ENCODE data around the gene DYNC1I2. TPM values are rescaled to one million over a fixed set of nuclear protein-coding genes. Genes with fewer than 3 reads are reported as not detected.

Gene DYNC1I2
- total RNA-seq, 2 experiments from 2014 or later: 54.2 to 55.8 TPM

GRCh38 chr2:171723716-171724683, 36.7 kb downstream of the DYNC1I2 start:
- Mint-ChIP-seq H3K27me3 (no peaks in the 10 kb centered on the region), H3K27ac (no peak overlapping the region), H3K9me3 (no peaks in the 10 kb centered on the region), H3K4me1 (ENCODE audit: low read depth) (peaks cover under 1% of the 10 kb centered on the region), H3K4me3 (no peak overlapping the region), H3K36me3 (peaks cover 27% of the 10 kb centered on the region)
- ChIA-PET POLR2A (no interaction called here), CTCF (no interaction called here)
- DNase-seq: no peak
- intact Hi-C loops (cut with micrococcal nuclease): no loop called here

- Mint-ChIP-seq H3K27ac (no peak overlapping the region), H3K4me3 (no peak overlapping the region), H3K9me3 (no peaks in the 10 kb centered on the region), H3K27me3 (no peaks in the 10 kb centered on the region), H3K36me3 (peaks cover 49% of the 10 kb centered on the region), H3K4me1 (ENCODE audit: low read depth) (no peaks in the 10 kb centered on the region)
- POLR2A ChIA-PET: no interaction called here
- intact Hi-C loops (cut with micrococcal nuclease): no loop called here
- CTCF ChIA-PET: no interaction called here
- no peak for DNase-seq
Measured at GRCh38 chr2:171726847-171727450, 39.7 kb downstream of the DYNC1I2 start.

GRCh38 chr2:171728989-171729951, 42.0 kb downstream of the DYNC1I2 start:
- Mint-ChIP-seq H3K27me3 (no peaks in the 10 kb centered on the region), H3K27ac (no peak overlapping the region), H3K4me1 (ENCODE audit: low read depth) (no peaks in the 10 kb centered on the region), H3K4me3 (no peak overlapping the region), H3K9me3 (no peaks in the 10 kb centered on the region), H3K36me3 (peaks cover 53% of the 10 kb centered on the region)
- intact Hi-C loops (cut with micrococcal nuclease): no loop called here
- CTCF ChIA-PET: no interaction called here
- no peak for DNase-seq
- POLR2A ChIA-PET: no interaction called here

GRCh38 chr2:171729952-171730317, 42.7 kb downstream of the DYNC1I2 start:
- ChIA-PET POLR2A (no interaction called here), CTCF (no interaction called here)
- Mint-ChIP-seq H3K4me3 (no peak overlapping the region), H3K27ac (no peak overlapping the region), H3K4me1 (ENCODE audit: low read depth) (no peaks in the 10 kb centered on the region), H3K9me3 (no peaks in the 10 kb centered on the region), H3K27me3 (no peaks in the 10 kb centered on the region), H3K36me3 (peaks cover 56% of the 10 kb centered on the region)
- DNase-seq: no peak
- intact Hi-C loops (cut with micrococcal nuclease): no loop called here

- H3K27me3 Mint-ChIP-seq: no peaks in the 10 kb centered on the region
- CTCF ChIA-PET: interaction anchor here (1.1 kb wide), 1 partner anchor 32 kb away, joined by 3 read pairs; no protein-coding TSS in a partner anchor
Measured at GRCh38 chr2:171735991-171736710, 48.9 kb downstream of the DYNC1I2 start.

DNA sequence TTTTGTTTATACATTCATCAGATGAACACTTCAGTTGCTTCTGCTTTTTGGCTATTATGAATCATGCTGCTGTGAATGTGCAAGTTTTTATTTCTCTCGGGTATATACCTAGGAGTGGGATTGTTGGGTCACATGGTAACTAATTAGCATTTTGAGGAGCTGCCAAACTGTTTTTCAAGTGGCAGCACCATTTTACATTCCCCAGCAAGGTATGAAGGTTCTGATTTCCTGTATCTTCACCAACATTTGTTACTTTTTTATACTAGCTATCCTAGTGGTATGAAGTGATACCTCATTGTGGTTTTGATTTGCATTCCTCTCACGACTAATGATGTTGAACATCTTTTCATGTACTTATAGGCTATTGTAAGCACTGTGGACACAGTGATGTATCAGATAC, 53.9 kb downstream of the DYNC1I2 start:
- Mint-ChIP-seq H3K27me3 (no peaks in the 10 kb centered on the region), H3K36me3 (peaks cover 46% of the 10 kb centered on the region), H3K9me3 (no peaks in the 10 kb centered on the region), H3K27ac (no peak overlapping the region), H3K4me3 (no peak overlapping the region), H3K4me1 (ENCODE audit: low read depth) (no peaks in the 10 kb centered on the region)
- POLR2A ChIA-PET: no interaction called here
- DNase-seq: no peak
- intact Hi-C loops (cut with micrococcal nuclease): no loop called here
- CTCF ChIA-PET: interaction anchor here (0.6 to 1.4 kb wide), 3 partner anchors 117 to 365 kb away, joined by 3 to 4 read pairs (median 3); no protein-coding TSS in a partner anchor

More at GRCh38 chr2:171735991-171736710, 48.9 kb downstream of the DYNC1I2 start:
- POLR2A ChIA-PET: no interaction called here
- no peak overlapping the region for H3K4me3 Mint-ChIP-seq
- H3K4me1 Mint-ChIP-seq (ENCODE audit: low read depth): no peaks in the 10 kb centered on the region
- H3K36me3 Mint-ChIP-seq: peaks cover 41% of the 10 kb centered on the region
- no peaks in the 10 kb centered on the region for H3K9me3 Mint-ChIP-seq
- no peak for DNase-seq
- H3K27ac Mint-ChIP-seq: no peak overlapping the region
- intact Hi-C loops (cut with micrococcal nuclease): no loop called here

- peaks cover 42% of the 10 kb centered on the region for H3K36me3 Mint-ChIP-seq
- DNase-seq: no peak
- no peaks in the 10 kb centered on the region for H3K27me3 Mint-ChIP-seq
- no peaks in the 10 kb centered on the region for H3K9me3 Mint-ChIP-seq
- no peaks in the 10 kb centered on the region for H3K4me1 Mint-ChIP-seq (ENCODE audit: low read depth)
- POLR2A ChIA-PET: interaction anchor here (0.6 kb wide), 1 partner anchor 25 kb away, joined by 3 read pairs; no protein-coding TSS in a partner anchor
- no peak overlapping the region for H3K27ac Mint-ChIP-seq
- intact Hi-C loops (cut with micrococcal nuclease): no loop called here
- no peak overlapping the region for H3K4me3 Mint-ChIP-seq
- CTCF ChIA-PET: no interaction called here
Measured at GRCh38 chr2:171742760-171743159, 55.5 kb downstream of the DYNC1I2 start.

- Mint-ChIP-seq H3K27ac (no peak overlapping the region), H3K4me3 (no peak overlapping the region), H3K9me3 (no peaks in the 10 kb centered on the region), H3K36me3 (peaks cover 46% of the 10 kb centered on the region), H3K27me3 (no peaks in the 10 kb centered on the region), H3K4me1 (ENCODE audit: low read depth) (no peaks in the 10 kb centered on the region)
- CTCF ChIA-PET: no interaction called here
- intact Hi-C loops (cut with micrococcal nuclease): no loop called here
- POLR2A ChIA-PET: no interaction called here
- DNase-seq: no peak
Measured at GRCh38 chr2:171745141-171745540, 57.9 kb downstream of the DYNC1I2 start.

DNA sequence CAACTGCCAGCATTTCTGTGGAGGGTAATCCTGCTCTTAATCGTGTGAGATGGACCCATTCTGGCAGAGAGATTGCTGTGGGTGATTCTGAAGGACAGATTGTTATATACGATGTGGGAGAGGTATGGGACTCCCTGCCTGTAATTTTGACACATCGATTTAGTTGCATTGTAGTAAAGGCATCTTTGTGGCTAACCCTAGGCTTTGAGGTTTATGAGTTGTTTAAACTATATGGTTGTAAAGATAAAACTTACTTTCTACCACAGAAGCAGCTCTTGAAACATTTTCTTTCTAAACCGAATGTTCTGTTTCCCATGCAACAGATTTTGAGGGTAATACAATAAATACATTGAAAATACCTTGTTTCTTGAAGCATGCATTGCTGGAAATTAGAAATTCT, 58.5 kb downstream of the DYNC1I2 start:
- Mint-ChIP-seq H3K27me3 (no peaks in the 10 kb centered on the region), H3K4me3 (no peak overlapping the region), H3K4me1 (ENCODE audit: low read depth) (no peaks in the 10 kb centered on the region), H3K9me3 (no peaks in the 10 kb centered on the region), H3K27ac (no peak overlapping the region), H3K36me3 (peaks cover 50% of the 10 kb centered on the region)
- ChIA-PET POLR2A (no interaction called here), CTCF (no interaction called here)
- intact Hi-C loops (cut with micrococcal nuclease): no loop called here
- no peak for DNase-seq

- H3K27ac Mint-ChIP-seq: no peak overlapping the region
- peaks cover 42% of the 10 kb centered on the region for H3K36me3 Mint-ChIP-seq
- intact Hi-C loops (cut with micrococcal nuclease): no loop called here
- ChIA-PET POLR2A (no interaction called here), CTCF (no interaction called here)
- H3K9me3 Mint-ChIP-seq: no peaks in the 10 kb centered on the region
- DNase-seq: no peak
- H3K4me1 Mint-ChIP-seq (ENCODE audit: low read depth): no peaks in the 10 kb centered on the region
- H3K27me3 Mint-ChIP-seq: no peaks in the 10 kb centered on the region
- H3K4me3 Mint-ChIP-seq: no peak overlapping the region
Measured at GRCh38 chr2:171747371-171747770, 60.1 kb downstream of the DYNC1I2 start.

DNA sequence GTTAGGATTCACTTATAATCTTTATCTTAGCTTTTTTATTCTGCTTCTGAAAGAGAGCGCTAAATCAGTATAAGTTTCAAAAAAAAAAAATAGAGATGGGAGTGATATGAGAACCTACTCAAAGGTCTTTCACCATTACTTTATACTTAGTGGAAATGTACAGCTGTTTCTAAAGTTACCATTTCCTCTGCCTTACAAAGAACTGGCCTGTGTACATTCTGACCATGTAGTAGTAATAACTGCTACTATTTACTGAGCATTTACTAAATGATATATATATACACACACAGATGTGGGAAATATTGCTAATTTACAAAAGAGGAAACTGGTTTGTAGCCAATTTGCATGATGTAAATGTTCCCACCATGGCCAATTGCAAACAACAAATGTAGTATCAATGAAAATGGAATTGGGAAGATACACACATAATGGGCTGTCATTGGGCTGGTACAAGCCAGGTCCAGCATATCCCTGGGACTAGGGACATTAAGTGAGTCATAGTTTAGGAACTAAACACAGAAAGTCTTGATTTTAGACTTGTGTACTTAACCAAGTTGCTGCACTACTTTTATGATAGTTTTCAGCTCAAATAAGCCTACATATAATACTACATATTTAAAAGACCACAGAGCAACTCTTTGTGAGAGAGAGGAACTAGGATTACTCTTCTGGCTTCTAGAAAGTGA, 67.1 kb downstream of the DYNC1I2 start:
- ChIA-PET POLR2A (no interaction called here), CTCF (interaction anchor here (0.5 kb wide), 1 partner anchor 707 kb away, joined by 3 read pairs; no protein-coding TSS in a partner anchor)
- H3K9me3 Mint-ChIP-seq: peaks cover 4% of the 10 kb centered on the region
- intact Hi-C loops (cut with micrococcal nuclease): no loop called here
- H3K36me3 Mint-ChIP-seq: peaks cover 50% of the 10 kb centered on the region
- no peak overlapping the region for H3K4me3 Mint-ChIP-seq
- H3K27ac Mint-ChIP-seq: no peak overlapping the region
- no peak for DNase-seq
- no peaks in the 10 kb centered on the region for H3K27me3 Mint-ChIP-seq
- H3K4me1 Mint-ChIP-seq (ENCODE audit: low read depth): no peaks in the 10 kb centered on the region

Data from activated CD4-positive, alpha-beta memory T cell treated with anti-CD3 and anti-CD28 coated beads for 36 hours (primary cell).